Activated CD8-positive, alpha-beta T cell treated with anti-CD3 and anti-CD28 coated beads for 36 hours (primary cell): ENCODE results near the gene HOXB7. TPM values are rescaled to one million over a fixed set of nuclear protein-coding genes. Genes with fewer than 3 reads are reported as not detected.
A peak's percentile ranks its signal among the peaks of the same experiment; 100 is the strongest.

Experiments used
- ATAC-seq: fragments of 200-7000 bp; cut with Tn5 transposase; one replicate; pipeline ENCODE4 v1.10.0; 2021; ENCODE audit warnings: mild to moderate bottlenecking, moderate library complexity
- CTCF ChIA-PET: fragments of 350-600 bp; sonication (Branson Sonifier 250); formaldehyde crosslinking; loops from one replicate; lab custom pipeline; 2021; ENCODE audit warnings: antibody characterized with exemption; lab: Charles Lee
- POLR2A ChIA-PET: fragments of 350-600 bp; sonication (Branson Sonifier 250); formaldehyde crosslinking; loops from one replicate; lab custom pipeline; 2021; ENCODE audit warnings: antibody characterized with exemption; lab: Charles Lee
- DNase-seq: peaks from one replicate; pipeline ENCODE4 v3.0.0-alpha.2; 2020
- H3K27ac Mint-ChIP-seq: one replicate; pipeline ENCODE4 v1.8.0; 2021; ENCODE audit warnings: mild to moderate bottlenecking, mixed read lengths
- H3K27me3 Mint-ChIP-seq: one replicate; pipeline ENCODE4 v1.8.0; 2021; ENCODE audit warnings: mixed read lengths
- H3K36me3 Mint-ChIP-seq: one replicate; pipeline ENCODE4 v1.8.0; 2021; ENCODE audit warnings: low read depth, mixed read lengths
- H3K4me1 Mint-ChIP-seq: one replicate; pipeline ENCODE4 v1.8.0; 2021; ENCODE audit warnings: low read depth, mixed read lengths
- H3K4me3 Mint-ChIP-seq: one replicate; pipeline ENCODE4 v1.8.0; 2021; ENCODE audit warnings: mild to moderate bottlenecking, moderate library complexity, mixed read lengths
- H3K9me3 Mint-ChIP-seq: one replicate; pipeline ENCODE4 v1.8.0; 2021; ENCODE audit warnings: mixed read lengths
- CTCF ChIP-seq: fragments of 200-600 bp; IDR thresholded peaks from one replicate; pipeline ENCODE4 v1.8.0; 2022; ENCODE audit warnings: antibody characterized with exemption, mild to moderate bottlenecking
- intact Hi-C: fragments of 100-400 bp; cut with micrococcal nuclease; formaldehyde crosslinking; loops from one replicate; pipeline ENCODE4 v1.10.0; 2022
- total RNA-seq, 2 experiments: library from RNA; stranded (reverse); gene quantifications; one replicate each; pipeline ENCODE4 v1.2.3, GENCODE V29; 2021

Gene HOXB7
- total RNA-seq, 2 experiments from 2014 or later, result 0.50 to 1.0 TPM

DNA sequence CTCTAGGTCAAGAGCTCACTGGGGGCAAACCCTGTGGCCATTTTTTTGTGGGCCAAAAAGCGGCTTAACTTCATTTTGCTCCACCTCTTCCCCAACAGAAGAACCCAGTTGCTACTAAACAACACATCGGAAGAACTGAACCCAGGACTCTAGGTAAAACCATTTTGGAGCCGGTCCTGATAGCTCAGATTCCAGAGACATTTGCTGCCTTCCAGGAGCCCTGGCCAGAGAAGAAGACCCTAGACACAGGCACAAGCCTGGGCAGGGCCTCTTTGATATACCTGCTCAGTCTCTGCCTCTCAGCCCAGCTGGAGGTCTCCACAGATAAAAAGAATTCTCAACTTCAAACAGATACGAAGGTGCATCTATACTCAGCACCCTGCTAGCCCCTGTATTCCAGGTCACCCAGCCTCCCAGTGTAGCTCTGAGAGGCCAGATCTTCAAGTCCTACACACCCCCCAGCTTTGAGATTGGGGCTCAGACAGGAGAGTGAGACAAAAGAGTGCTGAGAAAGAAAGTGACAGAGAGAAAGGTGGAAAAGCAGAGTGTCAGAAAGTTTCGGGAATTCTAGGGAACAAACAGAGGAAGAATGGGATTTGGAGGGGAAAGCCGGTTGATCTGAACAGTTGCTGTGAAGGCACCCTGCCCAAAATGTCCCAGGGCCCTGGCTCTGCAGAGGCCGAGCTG, 21.9 kb upstream of the HOXB7 start:
- TF ChIP-seq CTCF, result no peak
- peak overlapping the region; percentile 28 for H3K4me3 Mint-ChIP-seq
- DNase-seq (no peak), ATAC-seq (no peak)
- H3K27ac Mint-ChIP-seq, result no peak overlapping the region
- H3K27me3 Mint-ChIP-seq, result peaks cover 84% of the 10 kb centered on the region
- H3K4me1 Mint-ChIP-seq, result peaks cover 6% of the 10 kb centered on the region
- intact Hi-C loops, result no loop called here
- CTCF ChIA-PET, result interaction anchor here (0.8 to 1.5 kb wide), 6 partner anchors 10 to 252 kb away, joined by 3 to 4 read pairs (median 4); partner anchors contain the start of gene HOXB5
- POLR2A ChIA-PET, result no interaction called here
- no peaks in the 10 kb centered on the region for H3K9me3 Mint-ChIP-seq
- no peaks in the 10 kb centered on the region for H3K36me3 Mint-ChIP-seq

GRCh38 chr17:48631693-48632578, 21.1 kb upstream of the HOXB7 start:
- no peak overlapping the region for H3K27ac Mint-ChIP-seq
- peaks cover 8% of the 10 kb centered on the region for H3K4me1 Mint-ChIP-seq
- H3K36me3 Mint-ChIP-seq, result no peaks in the 10 kb centered on the region
- peaks cover 82% of the 10 kb centered on the region for H3K27me3 Mint-ChIP-seq
- no peaks in the 10 kb centered on the region for H3K9me3 Mint-ChIP-seq
- intact Hi-C loops, result no loop called here
- TF ChIP-seq CTCF, result no peak
- no peak overlapping the region for H3K4me3 Mint-ChIP-seq
- ATAC-seq (no peak), DNase-seq (no peak)
- POLR2A ChIA-PET, result no interaction called here
- CTCF ChIA-PET, result interaction anchor here (0.8 to 1.5 kb wide), 7 partner anchors 10 to 253 kb away, joined by 3 to 4 read pairs (median 3); partner anchors contain the start of gene HOXB5

DNA sequence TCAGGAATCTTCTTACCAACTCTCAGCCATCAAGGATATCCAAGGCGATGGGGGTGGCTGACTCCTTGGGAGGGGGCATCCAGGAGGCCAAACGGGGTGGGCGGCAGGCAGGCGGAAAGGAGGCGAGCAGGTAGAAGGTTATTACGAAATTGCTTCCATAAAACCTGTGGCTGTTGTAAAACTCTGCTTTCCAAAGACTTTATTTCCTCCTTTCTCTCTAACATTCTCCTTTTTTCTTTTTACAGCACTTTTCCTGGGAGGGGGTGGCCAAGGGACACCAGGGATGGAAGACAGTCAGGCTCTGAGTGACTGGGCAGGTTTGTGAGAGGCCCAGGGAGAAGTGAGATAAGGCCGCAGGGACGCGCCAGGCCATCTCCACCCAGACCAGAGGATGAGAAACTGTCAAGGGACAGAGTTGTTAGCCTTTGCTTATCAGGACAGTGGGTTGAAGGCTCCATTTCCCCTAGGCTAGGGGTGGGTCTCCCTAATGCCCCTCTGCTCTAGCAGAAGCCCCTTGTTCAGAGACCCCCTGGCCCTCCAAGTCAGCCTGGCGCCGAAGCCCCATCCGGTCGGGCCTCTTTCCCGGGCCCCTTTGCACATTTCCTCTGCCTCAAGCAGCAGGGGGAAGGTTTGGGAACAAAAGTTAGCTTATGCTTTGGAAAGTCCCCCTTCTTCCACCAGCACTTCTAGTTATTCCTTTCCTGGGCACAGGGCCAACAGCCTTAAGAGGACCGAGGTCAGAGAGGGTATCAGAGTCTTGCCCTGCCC, 20.3 kb upstream of the HOXB7 start:
- no peak for TF ChIP-seq CTCF
- Mint-ChIP-seq H3K4me3 (no peak overlapping the region), H3K27me3 (peaks cover 81% of the 10 kb centered on the region), H3K36me3 (no peaks in the 10 kb centered on the region), H3K4me1 (peaks cover 7% of the 10 kb centered on the region), H3K9me3 (no peaks in the 10 kb centered on the region), H3K27ac (no peak overlapping the region)
- DNase-seq (no peak), ATAC-seq (no peak)
- CTCF ChIA-PET, result interaction anchor here (1.0 to 1.5 kb wide), 2 partner anchors 17 to 38 kb away, joined by 3 to 4 read pairs; partner anchors contain the start of gene HOXB5
- POLR2A ChIA-PET, result no interaction called here
- intact Hi-C loops, result no loop called here

GRCh38 chr17:48630009-48630924, 19.4 kb upstream of the HOXB7 start:
- no peak for TF ChIP-seq CTCF
- peaks cover 9% of the 10 kb centered on the region for H3K4me1 Mint-ChIP-seq
- no peaks in the 10 kb centered on the region for H3K9me3 Mint-ChIP-seq
- peaks cover 76% of the 10 kb centered on the region for H3K27me3 Mint-ChIP-seq
- POLR2A ChIA-PET, result no interaction called here
- ATAC-seq (no peak), DNase-seq (no peak)
- H3K36me3 Mint-ChIP-seq, result no peaks in the 10 kb centered on the region
- intact Hi-C loops, result no loop called here
- no peak overlapping the region for H3K27ac Mint-ChIP-seq
- CTCF ChIA-PET, result interaction anchor here (1.4 to 5.5 kb wide), 3 partner anchors 11 to 368 kb away, joined by 3 to 40 read pairs (median 21); partner anchors contain the start of gene HOXB8
- no peak overlapping the region for H3K4me3 Mint-ChIP-seq
